Measurements from ENCODE around the gene KLHL3.

GRCh38 chr5:137605411-137605810 is 130.5 kb downstream of the KLHL3 start:
- no peak for TF ChIP-seq OTX1 (CRISPR knock-in tag; IDR thresholded peaks at IDR 0.05)
- TF ChIP-seq PHF21A (IDR thresholded peaks at IDR 0.05; ENCODE audit: borderline replicate concordance, low read depth): no peak
- no peak for TF ChIP-seq CTCF (IDR thresholded peaks at IDR 0.05 in 2 of 3, conservative IDR thresholded peaks at IDR 0.05 in 1 of 3; ENCODE audit: insufficient read depth in 2 of 3, low read depth in 1 of 3, low read length in 3 of 3)
- no peak for TF ChIP-seq ZNF778 (CRISPR knock-in tag; IDR thresholded peaks at IDR 0.05)
- no peak for TF ChIP-seq ZNF518B (CRISPR knock-in tag; IDR thresholded peaks at IDR 0.05)
